Measurements from ENCODE around the gene USP25. TPM values are rescaled to one million over a fixed set of nuclear protein-coding genes. Genes with fewer than 3 reads are reported as not detected.

USP25 gene
- total RNA-seq, 4 donors from 2014 or later = 32.3 to 44.3 (median 33.4) TPM

DNA sequence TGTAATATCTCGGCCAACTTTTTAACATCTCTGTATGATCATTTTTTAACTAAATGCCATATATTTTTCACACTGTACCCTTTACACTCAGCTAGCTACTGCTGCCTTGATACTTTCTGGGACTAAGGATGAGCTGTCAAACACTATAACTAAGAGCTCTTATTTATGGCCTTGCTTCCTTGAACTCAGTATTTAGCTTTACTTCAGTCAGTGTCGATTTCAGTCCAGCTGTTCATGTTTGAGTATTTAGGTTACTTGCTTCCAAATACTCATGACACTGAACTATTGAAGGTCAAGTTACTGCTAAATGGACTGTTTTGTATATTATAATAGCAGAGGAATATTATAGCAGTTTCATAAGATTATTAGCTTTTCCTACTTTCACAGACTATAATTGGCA, 25.9 kb upstream of the USP25 start:
- H3K27me3 ChIP-seq = no peaks in the 10 kb centered on the region
- H3K4me3 ChIP-seq = no peak overlapping the region
- H3K4me1 ChIP-seq = peaks cover 6% of the 10 kb centered on the region
- 77% methylated on average over 2 of the region's 2 CpGs for WGBS
- no peak for DNase-seq (ENCODE audit: low spot score in 2 of 2)
- H3K27ac ChIP-seq = no peak overlapping the region
- H3K36me3 ChIP-seq = no peaks in the 10 kb centered on the region
- no peak for TF ChIP-seq POLR2AphosphoS5 (IDR thresholded peaks at IDR 0.05)
- TF ChIP-seq, protein P1, sequence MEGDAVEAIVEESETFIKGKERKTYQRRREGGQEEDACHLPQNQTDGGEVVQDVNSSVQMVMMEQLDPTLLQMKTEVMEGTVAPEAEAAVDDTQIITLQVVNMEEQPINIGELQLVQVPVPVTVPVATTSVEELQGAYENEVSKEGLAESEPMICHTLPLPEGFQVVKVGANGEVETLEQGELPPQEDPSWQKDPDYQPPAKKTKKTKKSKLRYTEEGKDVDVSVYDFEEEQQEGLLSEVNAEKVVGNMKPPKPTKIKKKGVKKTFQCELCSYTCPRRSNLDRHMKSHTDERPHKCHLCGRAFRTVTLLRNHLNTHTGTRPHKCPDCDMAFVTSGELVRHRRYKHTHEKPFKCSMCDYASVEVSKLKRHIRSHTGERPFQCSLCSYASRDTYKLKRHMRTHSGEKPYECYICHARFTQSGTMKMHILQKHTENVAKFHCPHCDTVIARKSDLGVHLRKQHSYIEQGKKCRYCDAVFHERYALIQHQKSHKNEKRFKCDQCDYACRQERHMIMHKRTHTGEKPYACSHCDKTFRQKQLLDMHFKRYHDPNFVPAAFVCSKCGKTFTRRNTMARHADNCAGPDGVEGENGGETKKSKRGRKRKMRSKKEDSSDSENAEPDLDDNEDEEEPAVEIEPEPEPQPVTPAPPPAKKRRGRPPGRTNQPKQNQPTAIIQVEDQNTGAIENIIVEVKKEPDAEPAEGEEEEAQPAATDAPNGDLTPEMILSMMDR (IDR thresholded peaks at IDR 0.05) = no peak
- no peak for TF ChIP-seq POLR2A (IDR thresholded peaks at IDR 0.05)
- TF ChIP-seq EP300 (IDR thresholded peaks at IDR 0.05) = no peak
- no peaks in the 10 kb centered on the region for H3K9me3 ChIP-seq

DNA sequence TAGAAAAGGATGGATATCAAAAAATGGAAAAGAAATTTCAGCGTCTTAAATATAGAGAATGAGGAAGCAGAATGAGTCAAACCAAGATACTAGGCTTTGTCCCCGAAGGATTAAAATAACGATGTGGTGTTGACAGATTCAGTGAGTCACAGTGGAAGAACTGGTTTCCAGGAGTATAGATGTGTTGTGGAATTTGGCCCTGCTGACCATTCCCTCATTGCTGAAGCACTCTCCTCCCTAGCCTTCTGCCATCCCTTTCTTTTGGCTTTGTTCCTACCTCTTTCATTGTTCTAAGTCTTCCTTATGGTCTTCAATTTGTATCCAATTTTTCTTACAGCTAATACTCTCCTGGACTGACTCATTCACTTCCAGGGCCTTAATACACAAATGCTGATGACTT, 23.1 kb upstream of the USP25 start:
- DNase-seq (ENCODE audit: low spot score in 2 of 2) = no peak
- no peak overlapping the region for H3K4me3 ChIP-seq
- TF ChIP-seq, protein P1 (IDR thresholded peaks at IDR 0.05) = no peak
- no peak for TF ChIP-seq POLR2A (IDR thresholded peaks at IDR 0.05)
- TF ChIP-seq POLR2AphosphoS5 (IDR thresholded peaks at IDR 0.05) = no peak
- TF ChIP-seq EP300 (IDR thresholded peaks at IDR 0.05) = no peak
- 28% methylated on average over 3 of the region's 3 CpGs for WGBS
- H3K27ac ChIP-seq = no peak overlapping the region
- no peaks in the 10 kb centered on the region for H3K9me3 ChIP-seq
- H3K36me3 ChIP-seq = no peaks in the 10 kb centered on the region
- H3K4me1 ChIP-seq = peaks cover 6% of the 10 kb centered on the region
- no peaks in the 10 kb centered on the region for H3K27me3 ChIP-seq

DNA sequence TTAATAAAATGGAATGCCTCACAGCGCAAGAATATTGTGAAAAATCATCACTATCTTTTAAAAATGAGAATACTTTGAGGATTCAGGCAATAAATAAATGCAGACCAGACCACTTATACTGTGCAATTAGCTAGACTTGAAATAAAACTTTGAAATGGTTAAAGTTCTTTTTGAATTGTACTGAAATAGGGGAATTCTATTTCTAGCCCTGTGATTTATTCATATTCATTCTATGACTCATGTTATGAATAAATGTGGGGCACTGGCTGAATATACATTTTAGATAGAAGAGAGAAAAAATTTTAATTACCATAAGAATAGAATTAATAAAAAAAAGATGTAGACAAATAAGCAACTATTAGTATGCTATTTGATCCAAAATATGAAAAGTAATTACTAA, 16.4 kb upstream of the USP25 start:
- Histone ChIP-seq H3K4me3 (no peak overlapping the region), H3K4me1 (no peaks in the 10 kb centered on the region), H3K36me3 (no peaks in the 10 kb centered on the region), H3K9me3 (no peaks in the 10 kb centered on the region), H3K27ac (no peak overlapping the region), H3K27me3 (no peaks in the 10 kb centered on the region)
- TF ChIP-seq POLR2A (IDR thresholded peaks at IDR 0.05) = no peak
- TF ChIP-seq EP300 (IDR thresholded peaks at IDR 0.05) = no peak
- TF ChIP-seq, protein P1 (IDR thresholded peaks at IDR 0.05) = no peak
- TF ChIP-seq POLR2AphosphoS5 (IDR thresholded peaks at IDR 0.05) = no peak
- 96% methylated on average over 1 of the region's 1 CpG for WGBS
- DNase-seq (ENCODE audit: low spot score in 2 of 2) = no peak

DNA sequence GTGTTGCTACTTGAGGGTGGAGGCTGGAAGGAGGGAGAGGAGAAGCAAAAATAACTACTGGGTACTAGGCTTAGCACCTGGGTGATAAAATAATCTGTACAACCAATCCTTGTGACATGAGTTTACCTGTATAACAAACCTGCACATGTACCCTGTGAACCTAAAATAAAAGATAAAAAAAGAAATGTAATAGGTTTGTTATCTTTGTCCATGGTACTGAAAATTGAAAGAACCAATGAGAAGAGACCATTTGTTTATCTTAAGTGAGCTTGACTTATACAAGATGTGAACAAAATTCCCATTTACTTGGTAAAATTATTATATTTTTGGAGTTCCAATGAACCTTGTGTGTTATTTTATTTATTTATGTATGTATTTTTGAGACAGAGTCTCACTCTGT, 11.1 kb upstream of the USP25 start:
- Histone ChIP-seq H3K27me3 (no peaks in the 10 kb centered on the region), H3K36me3 (no peaks in the 10 kb centered on the region), H3K9me3 (no peaks in the 10 kb centered on the region), H3K4me1 (no peaks in the 10 kb centered on the region), H3K27ac (no peak overlapping the region), H3K4me3 (no peak overlapping the region)
- TF ChIP-seq POLR2AphosphoS5 (IDR thresholded peaks at IDR 0.05) (no peak), EP300 (IDR thresholded peaks at IDR 0.05) (no peak)
- TF ChIP-seq, protein P1 (IDR thresholded peaks at IDR 0.05) = no peak
- DNase-seq (ENCODE audit: low spot score in 2 of 2) = no peak

DNA sequence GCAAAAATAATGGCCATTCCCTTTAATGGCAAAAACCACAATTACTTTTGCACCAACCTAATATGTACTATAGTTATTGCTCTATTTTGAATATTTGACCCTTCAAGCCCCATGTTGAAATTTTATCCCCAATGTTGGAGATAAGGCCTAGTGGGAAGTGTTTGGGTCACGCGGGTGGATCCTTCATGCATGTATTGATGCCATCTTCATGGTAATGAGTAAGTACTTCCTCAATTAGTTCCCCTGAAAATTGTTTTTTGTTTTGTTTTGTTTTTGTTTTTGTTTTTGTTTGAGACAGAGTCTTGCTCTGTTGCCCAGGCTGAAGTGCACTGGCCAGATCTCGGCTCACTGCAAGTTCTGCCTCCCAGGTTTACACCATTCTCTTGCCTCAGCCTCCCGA, 9.8 kb upstream of the USP25 start:
- no peak overlapping the region for H3K4me3 ChIP-seq
- TF ChIP-seq, protein P1 (IDR thresholded peaks at IDR 0.05) = no peak
- no peak for TF ChIP-seq EP300 (IDR thresholded peaks at IDR 0.05)
- 98% methylated on average over 4 of the region's 4 CpGs for WGBS
- no peaks in the 10 kb centered on the region for H3K4me1 ChIP-seq
- H3K27ac ChIP-seq = no peak overlapping the region
- DNase-seq (ENCODE audit: low spot score in 2 of 2) = no peak
- H3K27me3 ChIP-seq = no peaks in the 10 kb centered on the region
- no peaks in the 10 kb centered on the region for H3K36me3 ChIP-seq
- H3K9me3 ChIP-seq = no peaks in the 10 kb centered on the region

Measured in suprapubic skin (tissue), 4 donors.